SK-N-MC (cell line): ENCODE data around the gene PLCD3.

Experiments used
- DNase-seq: peaks from one replicate; pipeline ENCODE4 v3.0.0-alpha.2; 2011; ENCODE audit warnings: low read depth, low spot score
- H3K27ac ChIP-seq: fragments of 200-600 bp; sonication (generic); 2 replicates; pipeline ENCODE4 v1.5.1; 2016; ENCODE audit warnings: mixed run types
- H3K36me3 ChIP-seq: fragments of 200-600 bp; sonication (generic); 2 replicates; pipeline ENCODE4 v1.6.1; 2017; ENCODE audit warnings: antibody characterized with exemption, low read length, mixed read lengths; ENCODE audit not compliant: insufficient read depth
- H3K4me3 ChIP-seq: fragments of 200-600 bp; sonication (generic); 2 replicates; pipeline ENCODE4 v1.5.1; 2016
- H3K9ac ChIP-seq: fragments of 200-600 bp; sonication (generic); 2 replicates; pipeline ENCODE4 v1.8.0; 2017; ENCODE audit warnings: mixed run types, mixed read lengths; ENCODE audit not compliant: insufficient read length
- H3K9me3 ChIP-seq: fragments of 200-600 bp; sonication (generic); 2 replicates; pipeline ENCODE4 v1.6.1; 2017; ENCODE audit warnings: low read depth, mild to moderate bottlenecking, antibody characterized with exemption, low read length, moderate library complexity, mixed read lengths
- EZH2 ChIP-seq: fragments of 200-600 bp; sonication (generic); IDR thresholded peaks from one replicate; pipeline ENCODE4 v1.6.1; 2017; ENCODE audit warnings: antibody characterized with exemption
- FOXP2 ChIP-seq: optimal IDR thresholded peaks from 2 replicates; pipeline ENCODE3; 2011; ENCODE audit warnings: mild to moderate bottlenecking, moderate library complexity; ENCODE audit not compliant: insufficient read depth; ENCODE audit errors: extremely low read length, control extremely low read depth
- POLR2AphosphoS5 ChIP-seq: IDR thresholded peaks from 2 replicates; pipeline ENCODE4 v1.6.1; 2012; ENCODE audit warnings: mild to moderate bottlenecking, low read depth, low read length, borderline replicate concordance

The PLCD3 gene

DNA sequence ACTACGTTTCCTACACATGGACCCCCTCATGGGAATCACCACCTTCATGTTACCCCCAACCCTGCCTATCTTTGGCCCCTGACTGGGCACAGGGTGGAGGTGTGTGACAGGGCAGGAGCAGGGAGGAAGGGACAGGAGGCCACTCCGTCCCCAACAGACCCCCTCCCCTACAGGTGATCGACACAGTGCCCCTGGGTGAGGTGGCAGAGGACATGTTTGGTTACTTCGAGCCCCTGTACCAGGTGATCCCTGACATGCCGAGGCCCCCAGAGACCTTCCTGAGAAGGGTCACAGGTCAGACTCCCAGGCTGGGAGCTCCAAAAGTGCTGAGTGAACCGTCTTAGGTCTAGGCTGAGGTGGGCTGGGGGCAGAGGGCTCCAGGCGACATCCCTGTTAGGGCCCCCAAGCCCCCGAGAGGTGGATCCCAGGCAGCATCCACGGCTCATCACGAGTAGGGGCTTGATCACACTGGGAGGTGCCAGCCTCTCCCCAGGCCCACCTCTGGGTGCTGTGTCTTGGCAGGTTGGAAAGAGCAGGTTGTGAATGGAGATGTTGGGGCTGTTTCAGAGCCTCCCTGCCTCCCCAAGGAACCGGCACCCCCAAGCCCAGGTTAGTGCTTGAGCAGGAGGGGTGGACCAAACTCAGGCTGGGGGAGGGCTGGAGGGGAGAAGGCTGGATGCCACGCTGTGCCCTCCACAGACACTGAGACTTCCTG, 4.7 kb upstream of the PLCD3 start:
- H3K36me3 ChIP-seq: no peaks in the 10 kb centered on the region
- DNase-seq: no peak
- TF ChIP-seq FOXP2 (no peak), EZH2 (no peak), POLR2AphosphoS5 (no peak)
- H3K4me3 ChIP-seq: no peak overlapping the region
- H3K9me3 ChIP-seq: no peaks in the 10 kb centered on the region
- no peak overlapping the region for H3K27ac ChIP-seq
- H3K9ac ChIP-seq: no peak overlapping the region

DNA sequence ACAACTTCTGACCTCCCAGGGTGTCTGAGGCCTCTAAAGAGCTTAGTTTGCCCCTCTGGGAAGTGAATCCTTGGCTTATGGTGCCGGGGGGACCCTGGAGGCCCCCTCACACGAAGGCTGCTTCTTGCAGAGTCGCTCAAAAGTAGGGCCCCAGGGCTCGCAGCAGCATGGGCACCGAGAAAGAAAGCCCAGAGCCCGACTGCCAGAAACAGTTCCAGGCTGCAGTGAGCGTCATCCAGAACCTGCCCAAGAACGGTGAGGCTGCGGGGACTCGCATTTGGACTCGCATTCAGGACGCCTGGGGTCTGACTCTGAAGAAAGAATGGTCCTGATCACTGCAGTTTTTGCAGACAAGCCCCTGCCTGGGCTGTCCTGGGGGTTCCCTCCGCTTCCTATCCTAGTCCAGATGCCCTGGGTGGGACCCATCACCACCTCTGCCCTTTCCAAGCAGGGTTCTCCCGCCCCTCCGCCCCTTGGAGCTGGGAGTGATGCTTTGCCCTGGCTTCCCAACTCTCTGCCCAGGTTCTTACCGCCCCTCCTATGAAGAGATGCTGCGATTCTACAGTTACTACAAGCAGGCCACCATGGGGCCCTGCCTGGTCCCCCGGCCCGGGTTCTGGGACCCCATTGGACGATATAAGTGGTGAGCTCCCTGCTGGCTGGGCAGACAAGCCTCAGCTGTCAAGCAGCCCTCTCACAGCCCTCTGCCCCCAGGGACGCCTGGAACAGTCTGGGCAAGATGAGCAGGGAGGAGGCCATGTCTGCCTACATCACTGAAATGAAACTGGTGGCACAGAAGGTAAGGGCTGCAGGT, 3.9 kb upstream of the PLCD3 start:
- peak overlapping the region; percentile 42 for H3K9ac ChIP-seq
- TF ChIP-seq EZH2 (no peak), POLR2AphosphoS5 (no peak), FOXP2 (no peak)
- no peaks in the 10 kb centered on the region for H3K9me3 ChIP-seq
- H3K27ac ChIP-seq: no peak overlapping the region
- DNase-seq: no peak
- no peaks in the 10 kb centered on the region for H3K36me3 ChIP-seq
- H3K4me3 ChIP-seq: peak overlapping the region; percentile 80

DNA sequence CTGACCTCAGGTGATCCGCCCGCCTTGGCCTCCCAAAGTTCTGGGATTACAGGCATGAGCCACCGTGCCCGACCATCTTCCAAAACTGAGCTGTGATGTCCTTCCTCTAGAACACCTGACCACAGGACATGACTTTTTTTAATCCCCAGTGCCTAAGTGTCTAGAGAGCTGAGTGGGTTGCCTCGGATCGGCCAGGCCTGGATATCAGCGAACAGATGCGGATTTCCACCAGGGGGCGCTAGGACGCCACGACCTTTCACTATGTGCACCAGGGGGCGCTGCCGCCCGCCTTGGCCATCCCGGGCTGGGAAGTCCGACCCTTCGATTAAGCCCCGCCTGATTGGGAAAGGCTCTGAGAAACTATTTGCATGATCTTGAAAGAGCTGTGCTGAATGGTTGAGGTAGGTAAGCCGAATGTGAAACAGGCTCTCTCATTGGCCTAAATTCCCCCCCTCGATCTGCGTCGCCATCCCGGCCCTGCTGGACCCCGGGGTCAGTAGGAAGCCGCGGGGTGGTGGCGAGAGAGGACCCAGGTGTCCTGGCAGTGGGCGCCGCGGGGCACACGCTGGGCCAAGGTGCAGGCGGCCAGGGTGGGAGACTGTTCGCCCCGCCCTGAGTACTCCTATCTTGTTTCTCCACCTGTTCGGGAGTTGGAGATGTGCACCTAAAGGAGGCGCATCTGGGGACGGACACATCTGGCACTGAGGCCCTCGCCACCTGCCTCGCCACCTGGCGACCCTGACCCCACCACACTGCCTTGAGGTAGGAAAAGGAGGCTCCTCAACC, 3.1 kb upstream of the PLCD3 start, which contains the start of gene ACBD4:
ACBD4 (plus strand) TSS at position 496 of the 786 bp plus-strand sequence. CDS start 458 bp downstream, outside the sequence.
- H3K36me3 ChIP-seq: no peaks in the 10 kb centered on the region
- peak within 1 kb of the TSS; percentile 80 for H3K4me3 ChIP-seq
- peak within 1 kb of the TSS; percentile 42 for H3K9ac ChIP-seq
- no peaks in the 10 kb centered on the region for H3K9me3 ChIP-seq
- peak; percentile 92 for DNase-seq
- H3K27ac ChIP-seq: no peak within 1 kb of the TSS
- TF ChIP-seq FOXP2 (no peak), POLR2AphosphoS5 (peak; percentile 43; the same call in 1 of the 2 replicates), EZH2 (no peak)

DNA sequence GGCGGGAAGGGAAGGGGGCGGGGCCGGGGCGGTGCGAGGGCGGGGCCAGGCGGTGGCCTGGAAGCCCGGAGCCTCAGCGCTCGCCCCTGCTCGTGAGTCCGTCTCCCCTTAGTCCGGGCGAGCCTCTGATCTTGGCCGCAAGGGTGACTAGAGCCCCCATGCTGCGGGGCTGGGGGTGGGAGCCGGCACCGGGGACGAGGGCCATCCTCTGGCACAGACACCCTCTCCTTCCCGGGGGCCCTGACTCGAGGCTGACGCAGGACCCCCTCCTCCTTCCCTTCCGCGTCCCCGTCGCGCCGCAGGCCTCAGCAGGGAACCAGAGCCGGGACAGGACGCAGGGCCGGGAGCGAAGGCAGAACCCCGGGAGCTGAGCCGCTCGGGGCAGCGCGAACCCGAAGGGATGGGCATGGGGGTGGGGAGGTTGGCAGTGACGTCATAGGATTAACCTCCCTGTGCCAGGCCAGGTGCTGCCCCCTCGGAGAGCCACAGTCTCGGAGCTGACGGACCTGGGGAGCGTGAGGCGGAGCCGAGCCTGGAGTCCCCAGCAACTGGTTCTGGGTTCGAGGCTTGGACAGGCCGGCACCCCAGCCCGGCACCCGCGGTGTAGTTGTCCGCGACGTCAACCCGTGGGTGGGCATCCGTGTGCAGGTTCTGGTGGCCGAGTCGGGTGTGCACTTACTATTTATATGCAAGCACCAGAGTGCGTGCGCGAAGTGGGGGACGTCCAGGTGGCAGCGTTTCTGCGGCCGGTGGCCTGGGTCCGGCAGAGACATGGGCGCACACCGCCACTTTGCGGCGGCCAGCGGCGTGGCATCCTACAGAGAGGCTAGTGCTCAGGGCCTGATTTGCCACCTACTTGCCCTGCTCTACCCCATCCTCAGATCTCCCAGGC, 503 bp upstream of the PLCD3 start:
- H3K9me3 ChIP-seq: no peaks in the 10 kb centered on the region
- TF ChIP-seq FOXP2 (no peak), POLR2AphosphoS5 (peak; percentile 51; the same call in 1 of the 2 replicates)

DNA sequence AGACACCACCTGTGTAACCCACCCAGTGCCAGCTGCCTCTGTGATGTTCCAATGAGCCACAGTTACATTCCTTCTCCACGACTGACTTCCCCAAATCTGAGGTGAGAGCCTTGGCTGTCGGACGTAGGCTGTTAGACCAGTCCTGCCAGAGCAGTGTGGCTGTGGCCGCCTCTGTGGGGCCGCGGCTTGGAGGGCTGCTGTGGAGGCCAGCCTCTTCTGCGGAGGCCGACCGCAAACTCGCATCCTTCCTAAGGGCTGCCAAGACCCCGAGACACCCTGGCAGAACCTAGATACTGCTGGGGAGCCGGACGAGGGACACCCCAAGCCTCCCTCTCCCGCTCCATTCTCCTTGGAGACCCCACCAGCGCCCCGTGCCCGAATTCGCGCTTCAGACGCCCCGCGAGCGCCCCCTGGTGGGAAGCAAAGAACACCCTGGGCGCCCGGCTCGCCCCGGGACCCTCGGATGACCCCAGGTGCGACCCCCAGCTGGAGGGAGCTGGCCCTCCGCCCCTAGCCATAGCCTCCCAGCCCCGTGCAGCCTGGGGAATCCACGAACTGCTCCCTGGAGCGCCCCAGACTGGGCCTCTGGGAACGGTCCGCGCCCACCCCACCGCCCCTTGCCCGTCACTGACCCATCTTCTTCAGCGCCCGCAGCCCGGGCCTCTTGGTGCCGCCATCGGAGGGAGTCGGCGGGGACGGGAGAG, 547 bp downstream of the PLCD3 start:
- Histone ChIP-seq H3K9me3 (no peaks in the 10 kb centered on the region), H3K9ac (peak overlapping the region; percentile 70), H3K4me3 (peak overlapping the region; percentile 94), H3K27ac (no peak overlapping the region), H3K36me3 (no peaks in the 10 kb centered on the region)
- DNase-seq: no peak
- no peak for TF ChIP-seq EZH2
- TF ChIP-seq FOXP2: no peak
- no peak for TF ChIP-seq POLR2AphosphoS5

More for the DNA sequence above, 503 bp upstream of the PLCD3 start:
- Histone ChIP-seq H3K27ac (no peak overlapping the region), H3K9ac (peak overlapping the region; percentile 73), H3K4me3 (peak overlapping the region; percentile 94), H3K36me3 (no peaks in the 10 kb centered on the region)
- DNase-seq: no peak

DNA sequence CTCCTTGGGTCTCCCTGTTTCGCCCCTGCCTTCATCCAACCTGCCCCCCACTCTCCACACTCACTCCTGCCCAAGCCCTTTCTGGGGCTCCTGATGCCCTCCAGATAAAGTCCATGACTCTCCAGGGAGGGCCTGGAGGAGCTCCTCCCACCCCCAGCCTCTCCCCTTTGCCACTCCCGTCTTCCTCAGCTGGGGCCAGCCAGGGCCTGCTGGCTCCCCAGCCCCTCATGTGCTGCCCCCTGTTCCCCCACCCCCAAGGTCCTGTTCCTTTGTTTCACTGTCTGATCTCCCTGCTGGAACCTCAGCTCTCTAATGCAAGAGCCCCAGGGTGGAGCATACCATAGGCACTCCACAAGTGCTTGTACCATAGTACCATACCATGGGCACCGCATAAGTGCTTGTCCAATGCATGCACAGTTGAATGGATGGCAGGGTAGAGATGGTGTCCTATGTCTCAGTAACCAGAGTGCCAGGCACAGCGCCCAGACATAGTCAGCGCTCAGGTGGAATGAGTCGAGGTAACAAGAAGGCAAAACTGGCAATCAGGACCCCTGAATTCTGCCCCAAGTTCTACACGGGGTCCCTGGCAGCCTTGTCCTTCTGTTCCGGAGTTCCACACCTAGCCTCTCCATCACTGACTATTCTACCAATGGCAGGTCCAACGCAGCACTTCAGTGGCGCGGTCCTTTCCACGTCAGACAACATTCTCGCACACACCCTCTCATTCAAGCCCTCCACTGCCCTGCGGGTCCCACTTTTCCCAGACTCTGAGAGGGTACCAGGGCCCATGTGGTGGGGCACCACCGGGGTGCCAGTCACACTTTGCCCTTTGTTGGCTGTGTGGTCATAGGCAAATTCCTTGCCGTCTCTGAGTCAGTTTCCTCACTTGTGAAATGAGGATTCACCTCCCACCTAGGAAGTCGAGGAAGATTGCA, 1.4 kb downstream of the PLCD3 start:
- Histone ChIP-seq H3K9ac (no peak overlapping the region), H3K27ac (no peak overlapping the region)
- no peak for TF ChIP-seq FOXP2
- TF ChIP-seq POLR2AphosphoS5: no peak
- TF ChIP-seq EZH2: no peak

More for the DNA sequence above, 1.4 kb downstream of the PLCD3 start:
- H3K36me3 ChIP-seq: no peaks in the 10 kb centered on the region
- no peaks in the 10 kb centered on the region for H3K9me3 ChIP-seq
- H3K4me3 ChIP-seq: no peak overlapping the region
- no peak for DNase-seq
